Measurements from ENCODE around the gene ADGRL2.
"Not testable (repeated sequence)": the region's sequence is repeated elsewhere in the genome, so short reads cannot be mapped to it uniquely, and the experiment has no call there.

Gene ADGRL2

DNA sequence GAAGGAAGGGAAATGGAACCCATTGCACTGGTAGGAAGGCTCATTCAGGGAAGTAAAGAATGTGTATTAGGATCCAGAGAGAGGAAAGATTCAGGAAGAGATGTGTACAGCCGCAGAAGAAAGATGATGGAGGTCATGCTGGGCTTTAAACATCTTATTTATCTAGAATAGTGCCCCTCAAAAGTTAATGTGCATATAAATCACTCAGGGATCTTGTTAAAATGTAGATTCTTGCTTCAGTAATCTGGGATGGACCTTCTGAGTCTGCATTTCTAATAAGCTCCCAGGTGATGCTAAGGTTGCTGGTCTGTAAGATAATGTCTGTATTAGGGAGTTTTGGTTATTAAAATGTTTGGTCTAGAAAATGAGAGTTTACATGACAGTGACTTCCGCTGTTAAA, 46.3 kb downstream of the ADGRL2 start:
- DNase-seq (ENCODE audit: low read depth in 2 of 2): no peak

DNA sequence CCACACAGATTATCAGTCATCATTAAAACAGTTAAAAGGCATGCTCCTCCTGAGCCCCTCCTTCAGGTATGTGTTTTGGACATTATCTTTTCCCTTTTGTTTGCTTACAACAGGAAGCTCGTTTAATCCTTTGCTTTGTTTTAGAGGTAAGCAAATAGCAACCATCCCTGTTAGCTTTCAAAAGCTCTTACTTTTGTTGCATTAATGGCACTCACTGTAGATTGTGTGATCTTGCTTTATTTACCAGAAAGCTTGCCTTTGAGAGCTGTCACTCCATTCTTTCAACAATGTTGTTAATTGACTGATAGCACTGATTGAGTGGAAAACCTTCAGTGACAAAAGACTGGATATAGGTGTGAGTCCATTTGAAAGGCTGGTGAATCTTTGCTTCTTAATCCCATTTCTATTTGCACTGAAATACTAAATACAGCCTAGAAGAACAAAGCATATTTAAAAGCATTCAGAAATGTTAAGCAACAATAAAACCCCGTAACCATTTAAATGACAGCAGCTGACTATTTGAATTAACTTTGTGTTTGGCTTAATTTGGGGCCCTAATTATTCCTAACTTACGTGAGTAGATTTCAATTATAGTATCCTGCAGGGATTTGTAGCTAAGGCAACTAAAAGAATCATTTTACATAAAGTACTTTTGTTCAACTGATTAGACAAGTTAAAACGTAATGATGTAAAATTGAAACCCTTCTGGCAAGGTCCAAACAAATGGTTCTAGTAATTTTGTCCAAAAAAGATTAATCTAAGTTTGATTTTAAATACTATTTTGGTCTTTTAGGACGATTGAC, 48.3 kb downstream of the ADGRL2 start:
- DNase-seq (ENCODE audit: low read depth in 2 of 2): no peak

DNA sequence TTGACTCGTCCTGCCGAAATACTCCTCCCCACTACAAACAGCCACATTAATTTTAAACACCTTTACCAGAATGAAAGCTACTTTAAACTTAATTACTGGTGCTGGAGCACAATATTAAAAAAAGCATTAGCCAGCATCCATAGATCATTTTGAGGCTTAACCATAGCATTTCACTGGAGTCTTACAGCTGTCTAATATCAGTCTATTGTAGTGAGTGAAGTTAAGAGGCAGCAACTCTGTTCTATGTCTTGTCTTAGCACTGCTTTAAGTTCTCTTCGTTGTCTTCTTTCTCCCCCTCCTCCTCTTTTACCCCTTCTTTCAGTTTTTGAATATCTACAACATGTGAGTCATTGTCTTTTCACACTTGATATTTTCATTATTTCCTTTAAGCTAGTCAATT, 49.3 kb downstream of the ADGRL2 start:
- DNase-seq (ENCODE audit: low read depth in 2 of 2): no peak

DNA sequence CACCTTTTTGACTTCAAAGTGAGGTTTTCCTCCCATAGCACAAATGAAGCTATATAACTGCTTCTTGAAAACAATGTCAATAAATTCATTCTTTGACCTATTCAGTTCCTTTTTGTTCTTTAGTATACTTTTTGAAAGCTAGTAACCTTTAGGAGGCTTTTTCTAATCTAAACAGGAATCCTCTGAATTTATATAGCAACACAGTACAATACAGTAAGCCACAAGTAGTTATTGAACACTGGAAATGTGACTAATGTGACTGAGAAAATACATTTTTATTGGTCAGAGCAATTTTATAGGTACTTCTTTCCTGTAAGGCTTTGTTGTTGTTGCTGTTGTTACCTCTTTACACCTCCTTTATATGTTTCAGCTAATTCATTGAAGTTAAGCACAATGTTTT, 49.8 kb downstream of the ADGRL2 start:
- DNase-seq (ENCODE audit: low read depth in 2 of 2): no peak

DNA sequence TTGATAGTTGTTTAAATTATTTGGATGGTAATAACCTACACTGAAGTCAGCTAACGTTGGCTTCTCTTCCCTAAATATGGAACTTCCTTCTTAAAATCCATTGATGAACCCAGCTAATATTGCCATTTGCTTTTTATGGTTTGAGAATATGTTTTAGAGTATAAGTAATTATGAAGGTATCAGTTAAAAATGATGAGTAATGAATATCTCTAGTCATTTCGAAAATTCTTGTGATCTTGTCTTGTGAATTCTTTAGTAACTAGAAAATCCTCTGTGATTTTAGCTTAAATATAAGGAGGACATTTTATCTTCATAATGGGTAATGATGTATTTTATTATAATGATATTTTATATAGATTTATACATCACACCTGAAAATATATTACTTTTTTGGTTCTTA, 50.5 kb downstream of the ADGRL2 start:
- DNase-seq (ENCODE audit: low read depth in 2 of 2): no peak

DNA sequence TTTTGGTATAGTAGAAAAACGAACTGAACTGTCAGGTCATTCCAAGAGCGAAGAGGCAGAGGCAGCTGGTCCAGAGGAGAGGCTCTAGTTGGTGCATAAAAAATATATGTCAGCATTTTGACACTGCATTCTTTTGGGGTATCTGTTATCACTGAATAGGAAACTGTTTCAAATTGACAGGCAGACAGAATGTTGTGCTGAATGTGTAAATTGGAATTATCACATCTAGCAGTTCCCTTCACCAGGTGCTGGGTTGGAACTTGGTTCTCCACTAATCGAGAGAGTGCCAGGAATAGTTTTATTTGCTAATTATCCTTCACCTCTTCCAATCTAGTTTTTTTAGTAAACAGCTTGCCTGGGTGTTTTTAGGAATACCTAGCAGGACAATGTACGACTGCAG, 52.2 kb downstream of the ADGRL2 start:
- no peak for DNase-seq (ENCODE audit: low read depth in 2 of 2)

DNA sequence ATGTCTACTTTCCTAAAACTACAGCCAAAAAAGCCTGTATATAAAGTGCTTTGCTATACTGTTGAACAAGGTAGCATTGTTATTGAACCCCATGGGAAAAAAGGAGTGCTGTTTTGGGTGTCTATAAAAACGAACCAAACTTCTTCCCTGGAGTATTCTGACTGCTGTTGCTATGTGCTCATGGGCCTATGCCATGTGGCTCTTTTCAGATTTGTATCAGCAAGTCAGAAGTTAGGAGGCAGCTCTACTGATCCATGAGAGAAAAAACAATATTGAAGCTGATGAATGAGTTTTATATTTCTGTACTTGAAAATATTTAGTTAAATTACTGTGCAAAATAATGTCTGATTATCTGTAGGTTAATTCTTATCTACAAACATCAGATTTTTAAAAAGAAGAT, 66.5 kb downstream of the ADGRL2 start:
- DNase-seq (ENCODE audit: low read depth in 2 of 2): no peak

DNA sequence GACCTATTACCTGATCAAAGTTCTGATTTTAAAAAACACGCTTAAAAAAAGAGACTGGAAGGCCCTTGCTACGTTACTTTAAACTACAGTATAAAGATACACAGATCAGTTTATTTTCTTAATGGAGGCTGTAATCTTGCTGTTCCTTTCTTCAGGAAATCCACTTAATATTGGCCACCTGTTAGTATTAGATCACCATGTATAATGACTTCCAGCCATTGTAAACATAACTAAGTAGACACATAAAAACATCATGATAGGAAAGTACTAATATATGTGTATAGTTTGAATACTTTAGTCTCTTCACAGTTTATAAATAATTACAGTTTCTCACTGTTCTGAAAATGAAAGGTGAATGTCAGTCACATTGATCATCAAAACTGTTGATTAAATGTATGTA, 68.6 kb downstream of the ADGRL2 start:
- DNase-seq (ENCODE audit: low read depth in 2 of 2): no peak

DNA sequence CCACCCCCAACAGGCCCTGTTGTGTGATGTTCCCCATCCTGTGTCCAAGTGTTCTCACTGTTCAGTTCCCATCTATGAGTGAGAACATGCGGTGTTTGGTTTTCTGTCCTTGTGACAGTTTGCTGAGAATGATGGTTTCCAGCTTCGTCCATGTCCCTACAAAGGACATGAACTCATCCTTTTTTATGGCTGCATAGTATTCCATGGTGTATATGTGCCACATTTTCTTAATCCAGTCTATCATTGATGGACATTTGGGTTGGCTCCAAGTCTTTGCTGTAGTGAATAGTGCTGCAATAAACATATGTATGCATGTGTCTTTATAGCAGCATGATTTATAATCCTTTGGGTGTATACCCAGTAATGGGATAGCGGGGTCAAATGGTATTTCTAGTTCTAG, 70.4 kb downstream of the ADGRL2 start:
- DNase-seq (ENCODE audit: low read depth in 2 of 2): not testable (repeated sequence)

DNA sequence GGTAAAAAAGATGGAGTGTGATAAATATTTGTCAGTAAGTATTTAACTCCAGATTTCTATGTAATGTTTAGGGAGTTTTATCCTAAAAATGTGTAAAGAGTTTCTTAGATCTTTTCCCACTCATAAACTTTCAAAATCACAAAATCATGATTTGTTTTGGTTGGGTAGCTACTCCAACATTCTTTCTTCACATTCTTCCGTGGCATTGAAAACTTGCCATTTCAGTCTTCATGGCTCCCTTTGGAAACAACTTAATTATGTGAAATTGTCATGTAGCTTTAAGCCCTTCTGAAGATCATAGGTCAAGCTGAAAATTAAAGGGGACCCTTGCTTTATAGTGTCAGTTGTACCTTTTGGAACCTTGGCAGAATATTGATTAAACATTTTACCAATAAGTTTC, 73.2 kb downstream of the ADGRL2 start:
- DNase-seq (ENCODE audit: low read depth in 2 of 2): no peak

DNA sequence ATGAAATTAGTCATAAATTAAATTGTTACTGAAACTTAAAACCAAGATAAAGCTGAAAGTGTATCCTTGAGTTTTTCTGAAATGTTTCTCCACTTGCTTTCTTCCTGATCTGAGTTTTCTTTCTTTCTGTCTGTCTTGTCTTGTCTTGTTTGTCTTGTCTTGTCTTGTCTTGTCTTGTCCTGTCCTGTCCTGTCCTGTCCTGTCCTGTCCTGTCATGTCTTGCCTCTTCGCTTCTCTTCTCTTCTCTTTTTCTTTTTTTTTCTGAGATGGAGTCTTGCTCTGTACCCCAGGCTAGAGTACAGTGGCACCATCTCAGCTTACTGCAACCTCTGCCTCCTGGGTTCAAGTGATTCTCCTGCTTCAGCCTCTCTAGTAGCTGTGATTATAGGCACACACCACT, 73.7 kb downstream of the ADGRL2 start:
- DNase-seq (ENCODE audit: low read depth in 2 of 2): no peak

DNA sequence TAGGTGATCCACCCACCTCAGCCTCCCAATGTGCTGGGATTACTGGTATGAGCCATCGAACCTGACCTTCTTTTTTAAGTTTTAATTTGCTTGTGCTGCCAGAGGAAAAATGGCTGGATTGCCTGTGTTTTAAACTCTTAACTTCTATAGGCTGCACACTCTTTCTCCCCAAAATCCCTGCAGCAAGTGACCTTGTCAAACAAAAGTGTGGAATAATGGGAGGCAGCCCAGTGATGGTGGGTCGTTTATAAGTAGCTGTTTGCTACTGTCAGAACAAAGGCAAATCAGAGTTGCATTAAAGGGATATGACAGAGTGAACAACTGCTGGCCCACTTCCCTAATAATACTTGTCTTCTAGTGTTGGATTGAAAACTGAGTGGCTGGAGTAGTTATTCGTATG, 74.2 kb downstream of the ADGRL2 start:
- no peak for DNase-seq (ENCODE audit: low read depth in 2 of 2)

DNA sequence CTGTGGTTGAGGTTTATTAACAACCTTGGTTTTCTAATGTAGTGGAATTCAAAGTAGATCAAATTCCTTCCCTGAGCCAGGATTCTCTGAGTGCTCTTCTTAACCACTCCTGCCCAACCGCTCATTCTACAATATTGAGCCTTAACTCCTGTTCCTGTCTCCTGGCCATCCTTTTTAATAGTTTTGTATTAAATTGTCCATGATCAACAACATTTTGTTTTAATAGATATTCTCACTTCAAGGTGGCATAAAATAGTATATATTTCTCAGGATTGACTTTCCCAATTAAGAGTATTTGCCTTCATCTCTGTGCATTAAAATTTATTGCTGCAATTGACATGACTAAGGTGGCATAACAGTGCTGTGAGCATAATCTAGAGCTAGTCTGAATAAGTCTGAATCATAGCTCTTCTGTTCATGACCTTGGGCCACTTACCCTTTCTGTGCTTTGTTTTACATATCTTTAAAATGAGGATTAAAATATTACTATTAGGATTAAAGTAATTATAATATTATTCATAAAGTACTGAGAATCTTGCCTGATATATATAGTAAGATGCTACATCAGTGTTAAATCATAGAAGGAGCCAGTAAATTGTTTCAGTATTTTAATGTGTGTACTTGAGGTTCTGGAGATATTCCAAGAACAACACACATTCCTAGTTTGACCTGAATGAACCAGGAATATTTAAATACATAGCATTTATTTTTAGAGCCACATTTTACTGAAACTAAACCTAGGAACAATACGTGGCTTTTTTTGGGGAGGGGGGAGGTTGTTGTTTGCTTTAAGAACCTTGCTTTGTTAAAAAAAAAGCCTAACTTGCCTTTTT, 76.4 kb downstream of the ADGRL2 start:
- no peak for DNase-seq (ENCODE audit: low read depth in 2 of 2)

DNA sequence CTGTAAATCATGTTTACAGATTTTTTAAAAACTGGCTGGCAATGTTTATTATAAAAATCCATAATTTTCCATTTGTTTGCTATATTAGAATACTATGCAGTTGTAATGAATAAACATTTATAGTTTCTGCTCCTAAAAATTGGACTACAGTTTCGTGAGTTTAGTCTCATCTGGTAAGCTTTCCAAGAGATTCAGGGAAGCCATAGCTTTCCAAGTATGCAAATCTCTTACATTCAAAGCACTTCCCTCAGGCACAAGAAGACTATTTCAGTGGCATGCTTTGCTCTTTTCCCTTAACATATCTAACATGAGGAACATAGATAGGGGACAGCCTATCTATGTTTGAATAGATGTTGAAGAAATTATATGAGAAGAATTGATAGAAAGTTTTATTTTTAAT, 77.2 kb downstream of the ADGRL2 start:
- no peak for DNase-seq (ENCODE audit: low read depth in 2 of 2)

DNA sequence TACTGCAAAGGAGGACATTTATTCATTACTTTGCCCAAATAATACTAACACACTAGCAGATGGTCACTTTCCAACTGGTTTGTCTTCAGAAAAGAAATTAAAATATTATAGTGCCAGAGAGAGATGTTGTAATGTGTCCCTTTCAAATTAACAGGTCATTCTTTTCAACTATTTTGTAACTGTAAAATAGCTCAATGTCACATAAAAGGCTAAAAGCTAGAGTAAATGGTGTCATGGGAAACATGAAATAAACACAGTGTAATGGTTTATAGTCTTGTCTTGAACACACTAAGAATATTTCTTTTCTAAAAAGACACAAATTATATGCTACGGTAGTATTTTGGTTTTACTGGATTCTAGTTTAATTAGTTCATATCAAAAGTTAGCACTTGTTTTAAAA, 77.8 kb downstream of the ADGRL2 start:
- DNase-seq (ENCODE audit: low read depth in 2 of 2): no peak

DNA sequence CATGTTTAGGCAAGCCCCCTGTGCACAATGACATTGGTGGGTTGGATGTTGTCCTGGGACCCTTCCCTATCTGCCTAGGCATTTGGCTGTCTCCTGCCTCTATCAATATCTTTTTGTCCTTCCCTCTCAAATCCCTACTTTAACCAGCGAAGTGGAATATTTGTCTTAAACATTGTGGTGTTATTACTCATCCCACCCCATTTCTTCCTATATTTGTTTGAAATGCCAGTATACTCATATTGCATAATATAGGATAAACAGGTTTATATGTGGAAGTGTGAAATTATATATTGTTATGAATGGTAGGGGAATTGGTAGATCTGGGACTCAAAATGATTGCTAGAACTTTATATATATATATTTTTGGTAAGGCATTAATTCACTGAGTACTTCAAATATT, 80.0 kb downstream of the ADGRL2 start:
- no peak for DNase-seq (ENCODE audit: low read depth in 2 of 2)

DNA sequence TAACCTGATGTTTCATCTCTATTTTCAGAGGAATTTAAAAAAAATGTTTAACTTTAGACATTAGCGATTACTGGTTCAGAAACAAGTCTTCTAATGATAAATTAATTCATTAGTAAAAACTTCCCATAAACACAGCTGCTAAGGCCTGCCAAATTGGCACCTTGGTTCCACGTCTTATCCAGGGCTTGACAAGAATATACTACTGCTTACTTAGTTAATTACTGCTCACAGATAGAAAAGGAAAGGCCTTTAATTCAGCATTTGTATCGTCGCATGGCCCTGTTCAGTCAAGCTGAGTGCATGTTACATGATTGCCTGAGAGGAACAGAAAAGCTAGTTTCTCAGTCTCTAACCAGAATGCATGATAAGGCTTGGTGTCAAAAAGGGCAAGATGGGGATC, 84.6 kb downstream of the ADGRL2 start:
- DNase-seq (ENCODE audit: low read depth in 2 of 2): no peak

DNA sequence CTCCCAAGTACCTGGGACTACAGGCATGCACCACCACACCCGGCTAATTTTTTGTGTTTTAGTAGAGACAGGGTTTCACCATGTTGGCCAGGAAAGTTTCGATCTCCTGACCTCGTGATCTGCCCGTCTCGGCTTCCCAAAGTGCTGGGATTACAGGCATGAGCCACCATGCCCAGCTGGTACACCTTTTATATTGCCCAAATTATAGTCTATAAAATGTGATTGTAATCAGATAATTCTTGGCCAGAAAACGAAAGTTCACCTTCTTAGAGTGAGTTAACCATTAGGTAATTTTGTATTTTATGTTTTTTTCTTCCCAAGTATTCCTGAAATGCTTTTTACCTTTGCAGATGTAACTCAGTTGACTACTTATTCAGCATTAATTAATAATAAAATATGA, 85.6 kb downstream of the ADGRL2 start:
- not testable (repeated sequence) for DNase-seq (ENCODE audit: low read depth in 2 of 2)

DNA sequence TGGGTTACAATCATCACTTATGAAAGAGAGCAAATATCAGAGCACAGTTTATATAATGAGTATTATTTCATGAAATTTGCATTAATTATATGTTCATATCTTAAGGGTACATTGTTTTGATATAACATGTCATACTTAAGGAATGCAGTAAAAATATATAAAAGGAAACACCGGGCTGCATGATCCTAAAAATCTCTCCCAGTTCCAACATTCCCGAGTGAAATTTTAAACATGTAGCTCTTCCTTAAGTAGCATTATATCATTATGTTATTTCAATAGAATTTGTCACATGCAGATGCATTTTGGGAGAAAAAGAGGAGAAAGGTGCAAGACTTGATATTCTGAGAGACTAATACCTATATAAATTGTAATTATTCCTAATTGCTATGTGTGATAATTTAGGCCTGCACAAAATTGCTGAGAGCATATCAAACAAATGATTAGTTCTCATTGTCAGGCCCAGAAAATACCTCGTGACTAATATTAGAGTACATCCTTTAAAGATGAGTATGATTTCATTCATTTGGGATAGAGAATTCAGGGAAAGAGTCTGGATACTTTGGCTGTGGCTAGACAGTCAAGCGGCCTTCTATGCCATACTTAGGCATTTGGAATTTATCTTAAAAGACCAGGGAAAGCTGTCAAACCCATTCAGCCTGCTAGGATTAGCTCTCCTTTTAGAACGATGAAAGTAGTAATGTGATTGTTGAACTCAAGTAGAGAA, 86.8 kb downstream of the ADGRL2 start:
- no peak for DNase-seq (ENCODE audit: low read depth in 2 of 2)

DNA sequence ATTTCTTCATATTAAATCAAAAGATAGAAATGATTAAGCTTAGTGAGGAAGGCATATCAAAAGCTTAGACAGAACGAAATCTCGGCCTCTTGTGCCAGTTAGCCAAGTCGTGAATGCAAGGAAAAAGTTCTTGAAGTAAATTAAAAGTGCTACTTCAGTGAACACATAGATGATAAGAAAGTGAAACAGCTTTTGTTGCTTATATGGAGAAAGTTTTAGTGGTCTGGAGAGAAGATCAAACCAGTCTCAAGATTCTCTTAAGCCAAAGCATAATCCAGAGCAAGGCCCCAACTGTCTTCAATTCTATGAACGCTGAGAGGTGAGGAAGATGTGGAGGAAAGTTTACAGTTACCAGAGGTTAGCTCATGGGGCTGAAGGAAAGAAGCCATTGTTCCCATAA, 88.4 kb downstream of the ADGRL2 start:
- DNase-seq (ENCODE audit: low read depth in 2 of 2): no peak

DNA sequence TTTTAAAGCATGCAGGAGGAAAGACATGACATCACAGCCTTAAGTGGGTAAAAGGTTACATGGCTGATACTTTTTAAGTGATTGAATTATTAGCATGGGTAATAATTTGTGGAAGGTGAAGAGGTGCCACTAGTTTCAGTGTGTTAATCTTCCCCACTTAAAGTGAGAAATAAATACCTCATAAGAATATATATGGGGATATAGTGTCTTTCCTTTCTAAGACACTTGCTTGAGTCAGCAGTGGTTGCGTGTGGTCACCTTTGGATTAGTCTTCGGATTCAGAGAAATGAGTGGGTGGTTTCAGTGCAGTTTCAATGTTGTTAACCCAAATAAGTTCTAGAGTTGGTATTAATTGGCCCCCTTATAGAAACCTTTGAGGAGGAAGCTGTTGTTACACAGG, 94.1 kb downstream of the ADGRL2 start:
- no peak for DNase-seq (ENCODE audit: low read depth in 2 of 2)

DNA sequence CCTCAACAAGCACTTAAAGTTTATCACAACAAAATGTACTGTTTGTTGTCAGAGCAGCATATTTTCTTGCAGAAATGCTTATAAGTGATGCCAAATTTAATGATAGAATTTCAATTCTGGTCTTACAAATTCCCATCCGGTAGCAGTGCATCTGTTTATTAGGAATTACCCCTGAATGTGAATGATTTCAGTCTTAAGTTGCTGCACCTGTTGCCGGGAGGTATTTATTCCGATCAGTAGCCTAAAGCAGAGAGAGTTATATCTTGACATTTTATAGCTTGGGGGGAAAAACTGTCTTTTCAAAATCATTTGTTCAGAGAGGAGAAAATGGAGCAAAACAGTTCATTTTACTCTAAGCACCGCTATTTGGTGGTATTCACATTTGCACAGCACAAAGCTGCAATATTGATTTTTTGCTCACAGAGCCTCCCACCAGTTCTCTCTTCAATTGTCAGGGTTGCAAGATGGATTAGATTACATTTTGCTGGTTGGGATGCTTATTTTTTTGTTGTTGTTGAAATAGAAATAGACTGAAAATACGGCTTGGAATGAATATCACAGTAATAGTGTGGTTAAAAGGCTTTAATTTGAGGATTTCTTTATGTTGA, 98.6 kb downstream of the ADGRL2 start:
- DNase-seq (ENCODE audit: low read depth in 2 of 2): no peak
